ENCODE data around the gene CCDC92.

CCDC92 gene

DNA sequence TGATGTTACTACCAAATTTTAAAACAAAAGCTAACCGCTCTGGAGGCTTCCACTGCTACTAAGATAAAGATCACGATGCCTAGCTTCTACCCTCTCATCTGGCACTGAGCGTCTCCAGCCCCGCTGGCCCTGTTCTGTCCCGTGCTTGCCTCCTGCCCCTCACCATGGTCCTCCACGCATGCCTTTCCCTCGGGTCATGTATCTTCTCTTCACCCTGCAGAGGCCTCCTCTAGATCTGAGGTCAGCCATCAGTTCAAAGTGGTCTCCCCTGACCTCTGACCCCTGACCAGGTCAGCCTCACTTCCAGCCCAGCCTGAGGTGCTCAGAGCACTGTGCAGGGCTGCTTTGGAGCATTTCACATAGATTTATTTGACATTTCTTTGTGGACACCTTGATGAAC, 28.7 kb upstream of the CCDC92 start:
- TF ChIP-seq EP300 (IDR thresholded peaks at IDR 0.05; ENCODE audit: borderline replicate concordance) (no peak), FOXM1 (IDR thresholded peaks at IDR 0.05; ENCODE audit: borderline replicate concordance, low read depth) (no peak), NFIC (IDR thresholded peaks at IDR 0.05) (no peak), ZBTB7A (IDR thresholded peaks at IDR 0.05; ENCODE audit: low read depth) (no peak), RAD21 (IDR thresholded peaks at IDR 0.05; ENCODE audit: low read depth) (no peak), YY1 (IDR thresholded peaks at IDR 0.05; ENCODE audit: low read depth) (no peak), TAF1 (IDR thresholded peaks at IDR 0.05; ENCODE audit: low read depth) (no peak)
- TF ChIP-seq, protein P1, sequence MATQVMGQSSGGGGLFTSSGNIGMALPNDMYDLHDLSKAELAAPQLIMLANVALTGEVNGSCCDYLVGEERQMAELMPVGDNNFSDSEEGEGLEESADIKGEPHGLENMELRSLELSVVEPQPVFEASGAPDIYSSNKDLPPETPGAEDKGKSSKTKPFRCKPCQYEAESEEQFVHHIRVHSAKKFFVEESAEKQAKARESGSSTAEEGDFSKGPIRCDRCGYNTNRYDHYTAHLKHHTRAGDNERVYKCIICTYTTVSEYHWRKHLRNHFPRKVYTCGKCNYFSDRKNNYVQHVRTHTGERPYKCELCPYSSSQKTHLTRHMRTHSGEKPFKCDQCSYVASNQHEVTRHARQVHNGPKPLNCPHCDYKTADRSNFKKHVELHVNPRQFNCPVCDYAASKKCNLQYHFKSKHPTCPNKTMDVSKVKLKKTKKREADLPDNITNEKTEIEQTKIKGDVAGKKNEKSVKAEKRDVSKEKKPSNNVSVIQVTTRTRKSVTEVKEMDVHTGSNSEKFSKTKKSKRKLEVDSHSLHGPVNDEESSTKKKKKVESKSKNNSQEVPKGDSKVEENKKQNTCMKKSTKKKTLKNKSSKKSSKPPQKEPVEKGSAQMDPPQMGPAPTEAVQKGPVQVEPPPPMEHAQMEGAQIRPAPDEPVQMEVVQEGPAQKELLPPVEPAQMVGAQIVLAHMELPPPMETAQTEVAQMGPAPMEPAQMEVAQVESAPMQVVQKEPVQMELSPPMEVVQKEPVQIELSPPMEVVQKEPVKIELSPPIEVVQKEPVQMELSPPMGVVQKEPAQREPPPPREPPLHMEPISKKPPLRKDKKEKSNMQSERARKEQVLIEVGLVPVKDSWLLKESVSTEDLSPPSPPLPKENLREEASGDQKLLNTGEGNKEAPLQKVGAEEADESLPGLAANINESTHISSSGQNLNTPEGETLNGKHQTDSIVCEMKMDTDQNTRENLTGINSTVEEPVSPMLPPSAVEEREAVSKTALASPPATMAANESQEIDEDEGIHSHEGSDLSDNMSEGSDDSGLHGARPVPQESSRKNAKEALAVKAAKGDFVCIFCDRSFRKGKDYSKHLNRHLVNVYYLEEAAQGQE (IDR thresholded peaks at IDR 0.05; ENCODE audit: low read depth) = no peak
- TF ChIP-seq, protein P2, sequence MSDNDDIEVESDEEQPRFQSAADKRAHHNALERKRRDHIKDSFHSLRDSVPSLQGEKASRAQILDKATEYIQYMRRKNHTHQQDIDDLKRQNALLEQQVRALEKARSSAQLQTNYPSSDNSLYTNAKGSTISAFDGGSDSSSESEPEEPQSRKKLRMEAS (IDR thresholded peaks at IDR 0.05) = no peak

DNA sequence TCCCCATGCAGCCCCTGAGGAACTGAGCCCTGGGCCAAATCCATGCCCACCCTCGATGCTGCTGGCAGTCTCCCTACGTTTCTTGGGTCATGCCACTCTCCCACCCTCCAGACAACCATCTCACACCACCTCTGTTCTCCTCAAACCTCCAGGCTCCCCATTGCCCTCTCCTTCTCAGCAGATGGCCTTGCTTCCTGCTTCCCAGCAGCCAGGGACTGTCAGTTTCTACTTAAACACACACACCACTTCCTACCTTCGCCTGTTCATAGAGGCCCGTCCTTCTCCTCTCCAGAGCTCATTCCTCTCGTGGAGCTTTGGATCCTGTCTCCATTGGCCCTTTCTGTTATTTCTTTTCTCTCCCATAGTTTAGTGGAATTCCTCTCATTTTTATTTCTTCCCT, 27.5 kb upstream of the CCDC92 start:
- TF ChIP-seq NFIC (IDR thresholded peaks at IDR 0.05) = no peak
- no peak for TF ChIP-seq RAD21 (IDR thresholded peaks at IDR 0.05; ENCODE audit: low read depth)
- TF ChIP-seq, protein P1 (IDR thresholded peaks at IDR 0.05; ENCODE audit: low read depth) = no peak
- no peak for TF ChIP-seq EGR1 (IDR thresholded peaks at IDR 0.05)
- no peak for TF ChIP-seq TAF1 (IDR thresholded peaks at IDR 0.05; ENCODE audit: low read depth)
- TF ChIP-seq YY1 (IDR thresholded peaks at IDR 0.05; ENCODE audit: low read depth) = no peak
- no peak for TF ChIP-seq TEAD4 (IDR thresholded peaks at IDR 0.05)
- TF ChIP-seq, protein P2 (IDR thresholded peaks at IDR 0.05) = no peak
- no peak for TF ChIP-seq CEBPB (IDR thresholded peaks at IDR 0.05)
- no peak for TF ChIP-seq FOXM1 (IDR thresholded peaks at IDR 0.05; ENCODE audit: borderline replicate concordance, low read depth)
- no peak for TF ChIP-seq CREB1 (IDR thresholded peaks at IDR 0.05; ENCODE audit: low read depth)
- TF ChIP-seq EP300 (IDR thresholded peaks at IDR 0.05; ENCODE audit: borderline replicate concordance) = no peak
- TF ChIP-seq, protein P3, sequence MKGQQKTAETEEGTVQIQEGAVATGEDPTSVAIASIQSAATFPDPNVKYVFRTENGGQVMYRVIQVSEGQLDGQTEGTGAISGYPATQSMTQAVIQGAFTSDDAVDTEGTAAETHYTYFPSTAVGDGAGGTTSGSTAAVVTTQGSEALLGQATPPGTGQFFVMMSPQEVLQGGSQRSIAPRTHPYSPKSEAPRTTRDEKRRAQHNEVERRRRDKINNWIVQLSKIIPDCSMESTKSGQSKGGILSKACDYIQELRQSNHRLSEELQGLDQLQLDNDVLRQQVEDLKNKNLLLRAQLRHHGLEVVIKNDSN (IDR thresholded peaks at IDR 0.05) = no peak
- no peak for TF ChIP-seq TCF12 (IDR thresholded peaks at IDR 0.05; ENCODE audit: low read depth)
- no peak for TF ChIP-seq ZBTB7A (IDR thresholded peaks at IDR 0.05; ENCODE audit: low read depth)

DNA sequence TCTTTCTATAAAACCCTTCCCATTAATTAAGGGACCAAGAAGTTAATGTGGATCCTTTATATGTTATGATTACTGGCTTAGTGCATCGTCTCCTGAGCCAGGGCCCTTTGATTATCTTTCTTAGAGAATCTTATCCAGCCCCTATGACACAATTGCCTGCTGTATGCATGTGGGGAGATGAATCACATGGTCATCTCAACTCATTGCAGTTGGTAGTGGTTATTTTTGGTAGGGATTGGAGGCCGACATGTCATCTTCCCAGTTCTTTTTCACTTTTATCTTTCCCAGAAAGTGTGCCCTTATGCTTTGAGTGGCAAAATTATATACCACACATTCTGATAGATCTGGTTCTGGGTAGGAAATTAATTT, 26.3 kb upstream of the CCDC92 start:
- TF ChIP-seq EP300 (IDR thresholded peaks at IDR 0.05; ENCODE audit: borderline replicate concordance) (no peak), FOXM1 (IDR thresholded peaks at IDR 0.05; ENCODE audit: borderline replicate concordance, low read depth) (no peak), TAF1 (IDR thresholded peaks at IDR 0.05; ENCODE audit: low read depth) (no peak), RAD21 (IDR thresholded peaks at IDR 0.05; ENCODE audit: low read depth) (no peak), YY1 (IDR thresholded peaks at IDR 0.05; ENCODE audit: low read depth) (no peak), CEBPB (IDR thresholded peaks at IDR 0.05) (no peak), EGR1 (IDR thresholded peaks at IDR 0.05) (no peak), TEAD4 (IDR thresholded peaks at IDR 0.05) (no peak), NFIC (IDR thresholded peaks at IDR 0.05) (no peak), TCF12 (IDR thresholded peaks at IDR 0.05; ENCODE audit: low read depth) (no peak), CREB1 (IDR thresholded peaks at IDR 0.05; ENCODE audit: low read depth) (no peak), ZBTB7A (IDR thresholded peaks at IDR 0.05; ENCODE audit: low read depth) (no peak)
- TF ChIP-seq, protein P2 (IDR thresholded peaks at IDR 0.05) = no peak
- TF ChIP-seq, protein P3 (IDR thresholded peaks at IDR 0.05) = no peak
- TF ChIP-seq, protein P1 (IDR thresholded peaks at IDR 0.05; ENCODE audit: low read depth) = no peak

DNA sequence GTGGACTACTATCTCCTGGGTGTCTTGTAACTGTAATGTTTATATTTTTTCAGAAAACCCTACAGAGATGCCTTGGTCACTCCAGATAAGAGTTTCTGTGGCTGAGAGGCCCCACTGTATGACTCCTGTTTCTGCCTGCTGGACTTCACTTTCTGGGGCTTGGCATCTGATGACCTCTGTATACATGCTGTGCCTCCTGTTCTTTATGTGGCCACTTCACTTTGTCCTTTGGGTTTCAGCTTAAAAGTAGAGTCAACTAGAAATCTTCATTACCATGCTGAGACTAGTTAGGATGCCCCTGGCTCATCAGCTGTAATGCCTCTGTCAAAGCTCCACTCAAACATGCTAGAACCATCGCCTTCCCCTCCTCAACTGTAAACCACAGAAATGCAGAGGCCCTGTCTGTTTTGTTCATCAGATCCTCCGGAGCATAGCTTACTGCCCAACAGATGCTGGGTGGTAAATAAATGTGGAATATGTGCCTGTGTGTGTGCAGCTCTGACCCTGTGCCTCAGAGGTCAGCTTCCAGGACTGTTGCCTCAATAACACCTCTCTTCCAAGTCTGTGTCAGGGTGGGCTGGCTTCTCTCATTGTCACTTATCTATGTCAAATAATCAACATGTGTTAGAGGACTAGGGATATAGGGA, 25.8 kb upstream of the CCDC92 start:
- TF ChIP-seq EP300 (IDR thresholded peaks at IDR 0.05; ENCODE audit: borderline replicate concordance) (no peak), CEBPB (IDR thresholded peaks at IDR 0.05) (no peak), NFIC (IDR thresholded peaks at IDR 0.05) (no peak), RAD21 (IDR thresholded peaks at IDR 0.05; ENCODE audit: low read depth) (no peak), EGR1 (IDR thresholded peaks at IDR 0.05) (no peak), CREB1 (IDR thresholded peaks at IDR 0.05; ENCODE audit: low read depth) (no peak), TCF12 (IDR thresholded peaks at IDR 0.05; ENCODE audit: low read depth) (no peak), YY1 (IDR thresholded peaks at IDR 0.05; ENCODE audit: low read depth) (no peak)
- TF ChIP-seq, protein P1 (IDR thresholded peaks at IDR 0.05; ENCODE audit: low read depth) = no peak
